Adrenal gland (tissue), 12 donors: ENCODE measurements around the gene BCLAF1. TPM values are rescaled to one million over a fixed set of nuclear protein-coding genes. Genes with fewer than 3 reads are reported as not detected.
"Not testable (repeated sequence)": the region's sequence is repeated elsewhere in the genome, so short reads cannot be mapped to it uniquely, and the experiment has no call there.

Source experiments
- DNase-seq, 7 donors: peaks; one replicate each; pipeline ENCODE4 v3.0.0-alpha.2; 2019 to 2020
- H3K27ac ChIP-seq, 5 donors: fragments of 200-600 bp; sonication (generic) in 4 of 5; 1 replicate in 3 of 5; 2 replicates in 2 of 5; pipeline versions ENCODE4 v1.5.1 to v1.8.0; 2016 to 2020; ENCODE audit warnings: mild to moderate bottlenecking in 1 of 5
- H3K27me3 ChIP-seq: fragments of 200-600 bp; 2 replicates; pipeline ENCODE4 v1.8.0; 2021
- H3K36me3 ChIP-seq, 2 donors: fragments of 200-600 bp; replicated peaks in 1 of 2; 1 replicate in 1 of 2; 2 replicates in 1 of 2; pipeline versions ENCODE4 v1.5.1 to v1.8.0; 2018 to 2022
- H3K4me1 ChIP-seq, 2 donors: fragments of 200-600 bp; replicated peaks in 1 of 2; 1 replicate in 1 of 2; 2 replicates in 1 of 2; pipeline versions ENCODE4 v1.5.1 to v1.8.0; 2018 to 2021
- H3K4me3 ChIP-seq, 4 donors: fragments of 200-600 bp; sonication (generic) in 3 of 4; one replicate each; pipeline ENCODE4 v1.5.1; 2016 to 2018
- H3K9me3 ChIP-seq, 3 donors: fragments of 200-600 bp; sonication (generic) in 1 of 3; replicated peaks in 1 of 3; 1 replicate in 2 of 3; 2 replicates in 1 of 3; pipeline versions ENCODE4 v1.5.1 to v1.8.0; 2016 to 2021
- POLR2A ChIP-seq, 2 donors: fragments of 450-650 bp; IDR thresholded peaks; one replicate each; pipeline ENCODE4 v1.6.1; 2017; ENCODE audit warnings: antibody characterized with exemption in 2 of 2, mild to moderate bottlenecking in 2 of 2, moderate library complexity in 1 of 2
- WGBS, 4 donors: extraction: QIAGEN DNeasy Blood & Tissue Kit in 2 of 4; methylation state at CpG; one replicate each; pipeline versions ENCODE4 v1.1.5 to v1.1.7; 2013 to 2017; 5-methylcytosine and 5-hydroxymethylcytosine counted together
- intact Hi-C, 2 donors: fragments of 100-400 bp; cut with DNase I; formaldehyde crosslinking; loops; one replicate each; pipeline versions ENCODE4 v1.14.1 to v1.15.0; 2022 to 2023
- polyA plus RNA-seq, 3 donors: library from polyadenylated mRNA; stranded (reverse); fragments of 200-250 nt in 2 of 3; fragments of 350-450 nt in 1 of 3; fragmentation: Illumina TruSeq in 1 of 3; extraction: RNeasy Lipid Tissue Mini Kit (QIAGEN cat#74804) in 1 of 3; gene quantifications; one replicate each; pipeline ENCODE4 v1.2.3, GENCODE V29; 2013 to 2014
- total RNA-seq, 9 donors: library from RNA; depleted of rRNA in 4 of 9; stranded (reverse); fragments of >200 nt in 4 of 9; fragments of 120-200 nt in 1 of 9; fragmentation: NEBNext Ultra II Directional in 1 of 9; extraction: Animal tissue kit (Norgen Biotek cat#: 25700) in 1 of 9; gene quantifications; one replicate each; pipeline versions ENCODE4 v1.1.0 to v1.2.4, GENCODE V29; 2013 to 2023
- TF ChIP-seq, protein P1 (sequence below), 6 experiments: fragments of 450-650 bp in 4 of 6; fragments of 200-600 bp in 2 of 6; sonication (generic) in 1 of 6; IDR thresholded peaks; 1 replicate in 5 of 6; 2 replicates in 1 of 6; pipeline versions ENCODE4 v1.5.1 to v1.8.0; 2016 to 2021; ENCODE audit warnings: antibody characterized with exemption in 6 of 6, mild to moderate bottlenecking in 2 of 6, moderate library complexity in 1 of 6
- donor health status: healthy with polysubstance abuse.
- donor health status: Bipolar disorder and iron deficiency.
- donor health status: DM: yes; HTN: yes; CAD: no.
- donor health status: DM: no; HTN: no; CAD: no.
- donor health status: DM: no; HTN: no; CAD: no.
- donor health status: DM: yes; HTN: yes; CAD: no.

BCLAF1 gene
- total and polyA plus RNA-seq, 12 donors, result 27.7 to 210 (median 112) TPM

DNA sequence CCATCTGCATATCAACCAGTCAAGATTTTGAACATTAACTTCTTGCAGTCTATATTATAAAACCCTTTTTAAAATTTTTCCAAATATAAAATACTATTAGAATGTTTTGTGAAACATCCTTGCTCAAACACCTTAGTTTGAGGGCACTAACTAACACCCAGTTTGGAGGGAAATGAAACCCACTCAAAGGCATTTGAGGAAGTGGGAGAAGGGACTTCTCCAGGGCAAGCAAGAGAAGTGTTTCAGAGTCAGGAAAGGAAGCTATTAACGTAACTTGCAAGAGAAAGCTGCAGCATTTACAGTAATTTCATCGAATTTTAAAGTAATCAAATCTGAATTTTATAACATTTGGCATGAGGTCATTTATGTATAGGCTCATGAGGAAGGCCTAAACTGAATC lies 60.8 kb downstream of the BCLAF1 start:
- WGBS, 4 donors, result 62 to 79% (median 74%) methylated on average over 2 of the region's 2 CpGs
- no peak for DNase-seq
- Histone ChIP-seq H3K9me3 (no peaks in the 10 kb centered on the region), H3K4me3 (no peak overlapping the region), H3K4me1 (peaks cover 0 to 17% of the 10 kb centered on the region in 2 donors), H3K27ac (no peak overlapping the region), H3K36me3 (no peaks in the 10 kb centered on the region), H3K27me3 (no peaks in the 10 kb centered on the region)
- TF ChIP-seq, protein P1, sequence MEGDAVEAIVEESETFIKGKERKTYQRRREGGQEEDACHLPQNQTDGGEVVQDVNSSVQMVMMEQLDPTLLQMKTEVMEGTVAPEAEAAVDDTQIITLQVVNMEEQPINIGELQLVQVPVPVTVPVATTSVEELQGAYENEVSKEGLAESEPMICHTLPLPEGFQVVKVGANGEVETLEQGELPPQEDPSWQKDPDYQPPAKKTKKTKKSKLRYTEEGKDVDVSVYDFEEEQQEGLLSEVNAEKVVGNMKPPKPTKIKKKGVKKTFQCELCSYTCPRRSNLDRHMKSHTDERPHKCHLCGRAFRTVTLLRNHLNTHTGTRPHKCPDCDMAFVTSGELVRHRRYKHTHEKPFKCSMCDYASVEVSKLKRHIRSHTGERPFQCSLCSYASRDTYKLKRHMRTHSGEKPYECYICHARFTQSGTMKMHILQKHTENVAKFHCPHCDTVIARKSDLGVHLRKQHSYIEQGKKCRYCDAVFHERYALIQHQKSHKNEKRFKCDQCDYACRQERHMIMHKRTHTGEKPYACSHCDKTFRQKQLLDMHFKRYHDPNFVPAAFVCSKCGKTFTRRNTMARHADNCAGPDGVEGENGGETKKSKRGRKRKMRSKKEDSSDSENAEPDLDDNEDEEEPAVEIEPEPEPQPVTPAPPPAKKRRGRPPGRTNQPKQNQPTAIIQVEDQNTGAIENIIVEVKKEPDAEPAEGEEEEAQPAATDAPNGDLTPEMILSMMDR (IDR thresholded peaks at IDR 0.05), result no peak
- TF ChIP-seq POLR2A (IDR thresholded peaks at IDR 0.05), result no peak
- intact Hi-C loops, result loop anchor here (5.0 to 10.0 kb wide), 3 partner anchors 194 to 694 kb away; no protein-coding TSS in a partner anchor

DNA sequence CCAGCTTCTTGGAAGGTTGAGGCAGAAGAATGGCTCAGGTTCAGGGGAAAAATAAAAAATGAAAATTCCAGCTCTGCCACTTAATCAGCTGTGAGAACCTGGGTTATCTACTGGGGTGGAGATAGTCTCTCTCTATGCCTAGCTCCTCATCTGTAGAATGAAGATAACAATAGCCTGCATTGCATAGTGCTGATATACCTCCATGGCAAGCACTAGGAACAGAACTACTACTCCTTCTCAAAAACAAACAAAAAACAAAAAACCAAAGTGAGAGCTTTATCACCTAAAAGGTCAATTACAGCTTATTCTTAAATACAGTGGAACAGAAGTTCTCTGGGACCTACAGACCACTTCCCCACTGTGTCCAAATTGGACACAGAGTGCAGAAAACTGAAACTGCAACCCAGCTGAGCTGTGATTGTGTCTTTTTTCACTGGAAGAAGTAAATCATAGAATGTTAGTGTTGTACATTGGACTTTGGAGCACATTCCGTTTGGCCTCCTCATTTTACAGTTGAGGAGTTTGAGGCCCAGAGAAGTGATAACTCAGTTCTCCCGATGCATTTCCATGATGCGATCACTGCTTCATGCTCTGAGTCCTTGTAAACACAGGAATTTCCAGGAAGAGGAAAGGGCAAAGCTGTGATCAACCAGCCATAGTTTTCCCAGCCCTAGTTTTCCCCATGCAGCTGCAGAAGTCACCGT lies 62.8 kb downstream of the BCLAF1 start:
- Histone ChIP-seq H3K27me3 (no peaks in the 10 kb centered on the region), H3K36me3 (no peaks in the 10 kb centered on the region), H3K4me1 (peaks cover 0 to 17% of the 10 kb centered on the region in 2 donors), H3K4me3 (peak overlapping the region in 1 of 4 donors; percentile 46), H3K9me3 (no peaks in the 10 kb centered on the region), H3K27ac (no peak overlapping the region)
- no peak for DNase-seq
- no peak for TF ChIP-seq POLR2A (IDR thresholded peaks at IDR 0.05)
- TF ChIP-seq, protein P1 (IDR thresholded peaks at IDR 0.05), result no peak
- intact Hi-C loops, result loop anchor here (5.0 to 10.0 kb wide), 3 partner anchors 192 to 692 kb away; no protein-coding TSS in a partner anchor
- 79 to 91% (median 87%) methylated on average over 4 of the region's 4 CpGs for WGBS, 4 donors

DNA sequence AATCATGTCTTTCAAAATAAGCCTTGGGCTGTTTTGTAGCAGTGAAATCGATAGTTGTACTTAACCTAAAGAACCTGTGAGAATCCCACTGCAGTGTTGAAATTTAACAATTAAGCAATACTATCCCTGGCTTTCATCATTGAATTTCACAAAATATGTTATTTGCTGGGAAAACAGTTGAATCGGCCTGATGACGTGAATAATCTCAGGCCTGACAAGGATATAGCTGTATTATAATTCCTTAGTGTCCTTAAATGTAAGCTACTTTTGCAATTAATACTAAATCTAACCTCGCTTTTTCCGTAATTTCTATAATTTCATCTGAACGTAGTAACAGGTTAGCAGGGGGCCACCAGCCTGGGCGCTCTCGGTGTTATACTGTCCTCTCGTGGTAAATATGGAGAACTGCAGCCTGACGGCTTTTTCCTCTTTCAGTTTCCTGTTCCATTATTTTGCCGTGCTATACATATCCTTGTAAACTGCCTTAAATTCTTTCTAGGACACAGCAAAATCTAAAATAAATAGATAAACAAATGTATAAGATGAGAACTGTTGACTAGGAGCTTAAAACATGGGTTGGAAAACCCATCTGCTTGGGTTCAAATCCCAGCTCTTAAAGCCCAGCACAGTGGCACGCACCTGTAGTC lies 63.5 kb downstream of the BCLAF1 start:
- DNase-seq, result peak in 6 of 7 donors; percentile 41 to 84 (median 59)
- TF ChIP-seq, protein P1 (IDR thresholded peaks at IDR 0.05), result peak; percentile 99 to 100 (median 100)
- TF ChIP-seq POLR2A (IDR thresholded peaks at IDR 0.05), result no peak
- Histone ChIP-seq H3K4me3 (peak overlapping the region in 1 of 4 donors; percentile 46), H3K27ac (no peak overlapping the region), H3K36me3 (no peaks in the 10 kb centered on the region), H3K4me1 (peaks cover 0 to 17% of the 10 kb centered on the region in 2 donors), H3K9me3 (no peaks in the 10 kb centered on the region), H3K27me3 (no peaks in the 10 kb centered on the region)
- WGBS, 4 donors, result 14 to 20% (median 17%) methylated on average over 12 of the region's 12 CpGs
- intact Hi-C loops, result loop anchor here (5.0 to 10.0 kb wide), 3 partner anchors 191 to 691 kb away; no protein-coding TSS in a partner anchor

DNA sequence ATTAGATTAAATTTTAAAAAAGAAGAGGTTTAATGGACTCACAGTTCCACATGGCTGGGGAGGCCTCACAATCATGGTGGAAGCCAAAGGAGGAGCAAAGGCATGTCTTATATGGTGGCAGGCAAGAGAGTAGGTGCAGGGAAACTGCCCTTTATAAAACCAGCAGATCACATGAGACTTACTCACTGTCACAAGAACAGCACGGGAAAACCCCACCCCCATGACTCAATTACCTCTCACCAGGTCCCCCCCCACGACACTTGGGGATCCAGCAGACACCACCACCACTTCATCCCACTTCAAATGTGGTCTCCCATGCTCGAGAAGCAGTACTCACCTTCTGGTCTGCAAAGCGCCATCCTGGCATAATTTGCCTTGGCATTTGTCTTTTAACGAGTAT lies 64.2 kb downstream of the BCLAF1 start:
- no peaks in the 10 kb centered on the region for H3K9me3 ChIP-seq
- H3K36me3 ChIP-seq, result no peaks in the 10 kb centered on the region
- TF ChIP-seq POLR2A (IDR thresholded peaks at IDR 0.05), result no peak
- TF ChIP-seq, protein P1 (IDR thresholded peaks at IDR 0.05), result no peak
- no peaks in the 10 kb centered on the region for H3K27me3 ChIP-seq
- no peak overlapping the region for H3K4me3 ChIP-seq
- peak in 1 of 7 donors; percentile 27 for DNase-seq
- H3K4me1 ChIP-seq, result peaks cover 0 to 17% of the 10 kb centered on the region in 2 donors
- no peak overlapping the region for H3K27ac ChIP-seq
- WGBS, 4 donors, result 67 to 78% (median 74%) methylated on average over 5 of the region's 5 CpGs
- intact Hi-C loops, result loop anchor here (5.0 to 10.0 kb wide), 3 partner anchors 191 to 691 kb away; no protein-coding TSS in a partner anchor

DNA sequence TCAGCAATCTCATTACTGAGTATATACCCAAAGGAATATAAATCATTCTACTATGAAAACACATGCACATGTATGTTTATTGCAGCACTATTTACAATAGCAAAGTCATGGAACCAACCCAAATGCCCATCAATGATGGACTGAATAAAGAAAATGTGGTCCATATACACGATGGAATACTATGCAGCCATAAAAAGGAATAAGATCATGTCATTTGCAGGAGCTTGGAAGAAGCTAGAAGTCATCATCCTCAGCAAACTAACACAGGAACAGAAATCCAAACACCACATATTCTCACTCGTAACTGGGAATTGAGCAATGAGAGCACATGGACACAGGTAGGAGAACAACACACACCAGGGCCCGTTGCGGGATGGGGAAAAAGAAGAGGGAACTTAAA lies 64.7 kb downstream of the BCLAF1 start:
- not testable (repeated sequence) for DNase-seq, H3K27ac ChIP-seq, H3K36me3 ChIP-seq, H3K27me3 ChIP-seq, H3K9me3 ChIP-seq, H3K4me3 ChIP-seq
- H3K4me1 ChIP-seq, result peaks cover 0 to 17% of the 10 kb centered on the region in 2 donors
- 94 to 97% (median 95%) methylated on average over 4 of the region's 4 CpGs for WGBS, 4 donors
- intact Hi-C loops, result loop anchor here (5.0 to 10.0 kb wide), 3 partner anchors 190 to 690 kb away; no protein-coding TSS in a partner anchor
